ENCODE data around the gene PCDHGA7. TPM values are rescaled to one million over a fixed set of nuclear protein-coding genes. Genes with fewer than 3 reads are reported as not detected.
"Not testable (repeated sequence)": the region's sequence is repeated elsewhere in the genome, so short reads cannot be mapped to it uniquely, and the experiment has no call there.

Gene PCDHGA7
- total RNA-seq, 1 experiment from 2014 or later = 0.27 TPM

GRCh38 chr5:141430332-141431113, 48.0 kb downstream of the PCDHGA7 start, which contains the start of gene PCDHGA12:
PCDHGA12 (plus strand) TSS chr5:141430507; CDS start chr5:141430760, 253 bp downstream.
- DNase-seq (ENCODE audit: low spot score) = no peak

GRCh38 chr5:141431286-141431685, 48.7 kb downstream of the PCDHGA7 start:
- no peak for DNase-seq (ENCODE audit: low spot score)

- not testable (repeated sequence) for DNase-seq (ENCODE audit: low spot score)
Observed at GRCh38 chr5:141432308-141432707, 49.8 kb downstream of the PCDHGA7 start.

- not testable (repeated sequence) for DNase-seq (ENCODE audit: low spot score)
Observed at GRCh38 chr5:141432726-141433125, 50.2 kb downstream of the PCDHGA7 start.

- no peak for DNase-seq (ENCODE audit: low spot score)
Observed at GRCh38 chr5:141434006-141434405, 51.5 kb downstream of the PCDHGA7 start.

Other genes with a start within 250 kb of the PCDHGA7 start
- 1.0 and 1.2 TPM in 2 replicates for gene PCDHB5, start 247.5 kb upstream of the PCDHGA7 start, total RNA-seq (2014; rRNA removed; shearing (Covaris generic))
- 3.6 and 4.1 TPM in 2 replicates for gene PCDHB6, start 232.7 kb upstream of the PCDHGA7 start, total RNA-seq (2014; rRNA removed; shearing (Covaris generic))
- 5.1 and 6.9 TPM in 2 replicates for gene PCDHB7, start 210.1 kb upstream of the PCDHGA7 start, total RNA-seq (2014; rRNA removed; shearing (Covaris generic))
- gene PCDHB8, start 205.0 kb upstream of the PCDHGA7 start, total RNA-seq (2014; rRNA removed; shearing (Covaris generic)) = 12.4 and 12.7 TPM in 2 replicates
- 3.3 and 3.7 TPM in 2 replicates for gene PCDHB16, start 200.4 kb upstream of the PCDHGA7 start, total RNA-seq (2014; rRNA removed; shearing (Covaris generic))
- 10.0 and 11.9 TPM in 2 replicates for gene PCDHB9, start 195.6 kb upstream of the PCDHGA7 start, total RNA-seq (2014; rRNA removed; shearing (Covaris generic))
- 2.9 and 4.5 TPM in 2 replicates for gene PCDHB10, start 190.4 kb upstream of the PCDHGA7 start, total RNA-seq (2014; rRNA removed; shearing (Covaris generic))
- gene PCDHB11, start 183.1 kb upstream of the PCDHGA7 start, total RNA-seq (2014; rRNA removed; shearing (Covaris generic)) = 4.5 and 5.6 TPM in 2 replicates
- gene PCDHB12, start 174.0 kb upstream of the PCDHGA7 start, total RNA-seq (2014; rRNA removed; shearing (Covaris generic)) = 5.2 and 5.6 TPM in 2 replicates
- gene PCDHB13, start 168.8 kb upstream of the PCDHGA7 start, total RNA-seq (2014; rRNA removed; shearing (Covaris generic)) = 1.2 and 2.0 TPM in 2 replicates
- 5.6 and 6.2 TPM in 2 replicates for gene PCDHB14, start 159.4 kb upstream of the PCDHGA7 start, total RNA-seq (2014; rRNA removed; shearing (Covaris generic))
- 0.16 and 2.1 TPM in 2 replicates for gene PCDHB15, start 137.3 kb upstream of the PCDHGA7 start, total RNA-seq (2014; rRNA removed; shearing (Covaris generic))
- gene SLC25A2, start 78.7 kb upstream of the PCDHGA7 start, total RNA-seq (2014; rRNA removed; shearing (Covaris generic)) = not detected in 2 replicates
- gene TAF7, start 62.0 kb upstream of the PCDHGA7 start, total RNA-seq (2014; rRNA removed; shearing (Covaris generic)) = 51.2 and 74.8 TPM in 2 replicates
- 0.51 and 1.6 TPM in 2 replicates for gene PCDHGA1, start 52.2 kb upstream of the PCDHGA7 start, total RNA-seq (2014; rRNA removed; shearing (Covaris generic))
- gene PCDHGA2, start 44.0 kb upstream of the PCDHGA7 start, total RNA-seq (2014; rRNA removed; shearing (Covaris generic)) = 0.99 and 1.6 TPM in 2 replicates
- gene PCDHGA3, start 38.9 kb upstream of the PCDHGA7 start, total RNA-seq (2014; rRNA removed; shearing (Covaris generic)) = 10.3 and 11.5 TPM in 2 replicates
- gene PCDHGB1, start 32.6 kb upstream of the PCDHGA7 start, total RNA-seq (2014; rRNA removed; shearing (Covaris generic)) = 0.43 and 3.1 TPM in 2 replicates
- gene PCDHGA4, start 27.7 kb upstream of the PCDHGA7 start, total RNA-seq (2014; rRNA removed; shearing (Covaris generic)) = 0.74 and 0.97 TPM in 2 replicates
- gene PCDHGB2, start 22.7 kb upstream of the PCDHGA7 start, total RNA-seq (2014; rRNA removed; shearing (Covaris generic)) = 1.6 and 1.9 TPM in 2 replicates
- 0.49 and 0.50 TPM in 2 replicates for gene PCDHGA5, start 18.6 kb upstream of the PCDHGA7 start, total RNA-seq (2014; rRNA removed; shearing (Covaris generic))
- gene PCDHGB3, start 12.5 kb upstream of the PCDHGA7 start, total RNA-seq (2014; rRNA removed; shearing (Covaris generic)) = 0.87 and 1.2 TPM in 2 replicates
- 0.97 and 1.5 TPM in 2 replicates for gene PCDHGA6, start 8.9 kb upstream of the PCDHGA7 start, total RNA-seq (2014; rRNA removed; shearing (Covaris generic))
- gene PCDHGB4, start 5.0 kb downstream of the PCDHGA7 start, total RNA-seq (2014; rRNA removed; shearing (Covaris generic)) = 0.16 and 0.21 TPM in 2 replicates
- gene PCDHGA8, start 9.9 kb downstream of the PCDHGA7 start, total RNA-seq (2014; rRNA removed; shearing (Covaris generic)) = 0.39 and 0.74 TPM in 2 replicates
- gene PCDHGB5, start 15.2 kb downstream of the PCDHGA7 start, total RNA-seq (2014; rRNA removed; shearing (Covaris generic)) = 0.04 and 0.43 TPM in 2 replicates
- gene PCDHGA9, start 20.0 kb downstream of the PCDHGA7 start, total RNA-seq (2014; rRNA removed; shearing (Covaris generic)) = 1.1 and 1.8 TPM in 2 replicates
- 0.02 and 0.33 TPM in 2 replicates for gene PCDHGB6, start 25.3 kb downstream of the PCDHGA7 start, total RNA-seq (2014; rRNA removed; shearing (Covaris generic))
- gene PCDHGA10, start 30.2 kb downstream of the PCDHGA7 start, total RNA-seq (2014; rRNA removed; shearing (Covaris generic)) = 1.4 and 1.9 TPM in 2 replicates
- gene PCDHGB7, start 34.9 kb downstream of the PCDHGA7 start, total RNA-seq (2014; rRNA removed; shearing (Covaris generic)) = 0.58 and 1.4 TPM in 2 replicates
- 0.66 and 1.3 TPM in 2 replicates for gene PCDHGA11, start 38.3 kb downstream of the PCDHGA7 start, total RNA-seq (2014; rRNA removed; shearing (Covaris generic))
- gene PCDHGA12, start 47.8 kb downstream of the PCDHGA7 start, total RNA-seq (2014; rRNA removed; shearing (Covaris generic)) = 0.14 and 0.76 TPM in 2 replicates
- gene PCDHGC3, start 93.2 kb downstream of the PCDHGA7 start, total RNA-seq (2014; rRNA removed; shearing (Covaris generic)) = 50.8 and 61.5 TPM in 2 replicates
- 0.10 TPM in 1 of 2 replicates, not detected in the other for gene PCDHGC4, start 102.3 kb downstream of the PCDHGA7 start, total RNA-seq (2014; rRNA removed; shearing (Covaris generic))
- gene PCDHGC5, start 106.3 kb downstream of the PCDHGA7 start, total RNA-seq (2014; rRNA removed; shearing (Covaris generic)) = 0.06 and 0.18 TPM in 2 replicates
- 24.3 and 40.7 TPM in 2 replicates for gene DIAPH1, start 236.3 kb downstream of the PCDHGA7 start, total RNA-seq (2014; rRNA removed; shearing (Covaris generic))

Data from H4 (cell line).